Measurements from ENCODE around the gene MCEMP1. TPM values are rescaled to one million over a fixed set of nuclear protein-coding genes. Genes with fewer than 3 reads are reported as not detected.
A peak's percentile ranks its signal among the peaks of the same experiment; 100 is the strongest.

MCEMP1 gene
- total RNA-seq, 2 experiments from 2014 or later = not detected

DNA sequence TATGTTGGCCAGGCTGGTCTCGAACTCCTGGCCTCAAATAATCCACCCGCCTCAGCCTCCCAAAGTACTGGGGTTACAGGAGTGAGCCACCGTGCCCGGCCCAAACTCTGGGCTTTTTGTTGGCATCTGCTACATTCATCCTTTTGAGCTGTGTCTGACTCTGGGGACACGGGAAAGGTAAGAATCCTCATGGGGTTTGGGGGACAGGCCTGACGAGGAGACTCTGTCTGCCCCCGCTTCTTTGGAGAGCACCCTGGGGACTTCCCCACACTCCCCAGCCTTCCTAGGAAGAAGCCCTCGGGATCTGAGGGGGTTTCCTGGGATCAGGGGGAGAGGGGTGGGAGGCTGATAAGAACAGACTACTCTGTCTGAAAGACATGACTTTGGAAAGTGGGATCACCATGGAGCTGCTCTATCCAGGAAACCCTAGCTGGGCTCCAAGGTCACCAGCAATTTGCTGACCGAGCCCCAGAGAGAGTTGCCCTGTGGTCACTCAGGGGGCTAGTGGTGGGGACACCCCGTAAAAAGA, 33.1 kb downstream of the MCEMP1 start:
- peak overlapping the region; percentile 36 for H3K27ac Mint-ChIP-seq
- H3K36me3 Mint-ChIP-seq (ENCODE audit: low read depth) = no peaks in the 10 kb centered on the region
- H3K9me3 Mint-ChIP-seq = no peaks in the 10 kb centered on the region
- H3K27me3 Mint-ChIP-seq = no peaks in the 10 kb centered on the region
- POLR2A ChIA-PET = no interaction called here
- CTCF ChIA-PET = no interaction called here
- DNase-seq = no peak
- H3K4me3 Mint-ChIP-seq = no peak overlapping the region
- H3K4me1 Mint-ChIP-seq = peaks cover 27% of the 10 kb centered on the region

DNA sequence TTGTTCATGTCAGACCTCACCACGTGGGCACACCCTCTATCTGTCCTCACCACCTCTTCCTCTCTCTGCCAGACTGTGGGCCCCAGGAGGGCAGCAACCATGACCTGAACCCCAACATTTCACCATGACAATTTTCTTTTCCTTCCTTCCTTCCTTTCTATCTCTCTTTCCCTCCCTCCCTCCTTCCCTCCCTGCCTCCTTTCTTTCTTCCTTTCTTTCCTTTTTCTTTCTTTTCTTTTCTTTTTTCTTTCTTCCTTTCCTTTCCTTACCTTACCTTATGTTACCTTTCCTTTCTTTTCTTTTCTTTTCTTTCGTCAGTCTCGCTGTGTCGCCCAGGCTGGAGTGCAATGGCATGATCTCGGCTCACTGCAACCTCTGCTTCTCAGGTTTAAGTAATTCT, 33.7 kb downstream of the MCEMP1 start:
- DNase-seq = no peak
- CTCF ChIA-PET = interaction anchor here (0.7 kb wide), 1 partner anchor 1816 kb away, joined by 5 read pairs; no protein-coding TSS in a partner anchor

DNA sequence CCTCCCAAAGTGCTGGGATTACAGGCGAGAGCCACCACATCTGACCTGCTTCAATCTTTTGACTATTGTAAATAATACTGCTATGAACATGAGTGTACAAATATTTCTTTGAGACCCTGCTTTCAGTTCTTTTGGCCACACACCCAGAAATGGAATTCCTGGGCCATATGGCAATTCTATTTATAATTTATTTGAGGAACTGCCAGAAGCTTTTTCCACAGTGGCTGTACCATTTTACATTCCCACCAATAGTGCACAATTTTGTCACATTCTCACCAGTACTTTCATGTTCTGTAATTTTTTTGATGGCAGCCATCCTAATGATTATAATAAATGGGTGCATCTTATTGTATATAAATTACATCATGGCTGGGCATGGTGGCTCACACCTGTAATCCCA, 38.8 kb downstream of the MCEMP1 start:
- Mint-ChIP-seq H3K4me3 (no peak overlapping the region), H3K27ac (no peak overlapping the region), H3K36me3 (ENCODE audit: low read depth) (no peaks in the 10 kb centered on the region), H3K4me1 (peaks cover under 1% of the 10 kb centered on the region), H3K27me3 (no peaks in the 10 kb centered on the region), H3K9me3 (peaks cover 10% of the 10 kb centered on the region)
- CTCF ChIA-PET = no interaction called here
- no peak for DNase-seq
- POLR2A ChIA-PET = no interaction called here

More for the DNA sequence above, 33.7 kb downstream of the MCEMP1 start:
- POLR2A ChIA-PET = no interaction called here
- H3K4me1 Mint-ChIP-seq = peaks cover 21% of the 10 kb centered on the region
- no peak overlapping the region for H3K4me3 Mint-ChIP-seq
- H3K9me3 Mint-ChIP-seq = no peaks in the 10 kb centered on the region
- no peaks in the 10 kb centered on the region for H3K36me3 Mint-ChIP-seq (ENCODE audit: low read depth)
- H3K27me3 Mint-ChIP-seq = no peaks in the 10 kb centered on the region
- H3K27ac Mint-ChIP-seq = peak overlapping the region; percentile 58

DNA sequence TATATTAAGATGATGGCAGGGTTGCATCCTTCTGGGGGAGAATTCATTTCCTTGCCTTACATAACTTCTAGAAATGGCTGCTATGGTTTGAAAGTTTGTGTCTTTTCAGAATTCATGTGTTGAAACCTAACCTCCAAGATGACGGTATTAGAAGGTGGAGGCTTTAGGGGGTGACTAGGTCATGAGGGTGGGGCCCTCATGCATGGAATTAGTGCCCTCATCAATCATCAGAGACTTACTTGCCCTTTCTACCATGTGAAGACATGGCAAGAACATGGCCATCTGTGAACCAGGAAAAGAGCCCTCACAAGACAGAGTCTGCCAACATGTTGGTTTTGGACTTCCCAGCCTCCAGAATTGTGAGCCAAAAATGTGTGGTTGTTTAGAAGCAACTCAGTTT, 39.9 kb downstream of the MCEMP1 start:
- Mint-ChIP-seq H3K4me1 (no peaks in the 10 kb centered on the region), H3K36me3 (ENCODE audit: low read depth) (no peaks in the 10 kb centered on the region), H3K4me3 (no peak overlapping the region), H3K9me3 (peaks cover 10% of the 10 kb centered on the region), H3K27ac (no peak overlapping the region), H3K27me3 (no peaks in the 10 kb centered on the region)
- CTCF ChIA-PET = no interaction called here
- DNase-seq = no peak
- POLR2A ChIA-PET = no interaction called here

DNA sequence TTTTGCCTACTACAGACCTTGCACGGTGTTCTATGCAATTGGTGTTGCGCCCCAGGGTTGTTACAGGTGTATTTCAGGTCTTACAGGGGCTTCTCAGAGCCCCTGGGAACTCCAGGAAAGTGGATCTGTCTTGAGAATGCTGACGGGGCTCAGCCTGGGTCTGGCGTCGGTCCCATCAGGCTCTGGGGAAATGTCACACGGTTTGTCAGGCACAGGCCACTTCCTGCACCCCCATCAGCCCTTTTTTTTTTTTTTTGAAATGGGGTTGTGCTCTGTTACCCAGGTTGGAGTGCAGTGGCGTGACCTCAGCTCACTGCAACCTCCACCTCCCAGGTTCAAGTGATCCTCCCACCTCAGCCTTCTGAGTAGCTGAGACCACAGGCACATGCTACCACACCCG, 41.8 kb downstream of the MCEMP1 start:
- H3K4me3 Mint-ChIP-seq = no peak overlapping the region
- H3K9me3 Mint-ChIP-seq = peaks cover 10% of the 10 kb centered on the region
- CTCF ChIA-PET = no interaction called here
- DNase-seq = no peak
- POLR2A ChIA-PET = no interaction called here
- H3K27ac Mint-ChIP-seq = no peak overlapping the region
- no peaks in the 10 kb centered on the region for H3K36me3 Mint-ChIP-seq (ENCODE audit: low read depth)
- no peaks in the 10 kb centered on the region for H3K4me1 Mint-ChIP-seq
- no peaks in the 10 kb centered on the region for H3K27me3 Mint-ChIP-seq

DNA sequence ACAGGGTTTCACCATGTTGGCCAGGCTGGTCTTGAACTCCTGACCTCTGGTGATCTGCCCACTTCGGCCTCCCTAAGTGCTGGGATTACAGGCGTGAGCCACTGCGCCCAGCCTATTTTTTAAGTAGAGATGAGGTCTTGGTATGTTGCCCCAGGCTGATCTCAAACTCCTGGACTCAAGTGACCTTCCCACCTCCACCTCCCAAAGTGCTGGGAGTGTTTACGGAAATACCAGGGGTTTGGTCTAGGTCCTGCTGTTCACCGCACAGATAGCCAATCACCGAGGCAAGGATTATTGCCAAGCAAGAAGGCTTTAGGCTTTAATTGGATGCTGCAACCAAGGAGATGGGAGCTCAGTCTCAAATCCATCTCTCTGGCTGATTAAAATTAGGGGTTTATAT, 43.5 kb downstream of the MCEMP1 start:
- peaks cover 10% of the 10 kb centered on the region for H3K9me3 Mint-ChIP-seq
- no peak for DNase-seq
- ChIA-PET CTCF (no interaction called here), POLR2A (no interaction called here)
- H3K4me1 Mint-ChIP-seq = no peaks in the 10 kb centered on the region
- no peak overlapping the region for H3K4me3 Mint-ChIP-seq
- no peaks in the 10 kb centered on the region for H3K36me3 Mint-ChIP-seq (ENCODE audit: low read depth)
- H3K27ac Mint-ChIP-seq = no peak overlapping the region
- no peaks in the 10 kb centered on the region for H3K27me3 Mint-ChIP-seq

DNA sequence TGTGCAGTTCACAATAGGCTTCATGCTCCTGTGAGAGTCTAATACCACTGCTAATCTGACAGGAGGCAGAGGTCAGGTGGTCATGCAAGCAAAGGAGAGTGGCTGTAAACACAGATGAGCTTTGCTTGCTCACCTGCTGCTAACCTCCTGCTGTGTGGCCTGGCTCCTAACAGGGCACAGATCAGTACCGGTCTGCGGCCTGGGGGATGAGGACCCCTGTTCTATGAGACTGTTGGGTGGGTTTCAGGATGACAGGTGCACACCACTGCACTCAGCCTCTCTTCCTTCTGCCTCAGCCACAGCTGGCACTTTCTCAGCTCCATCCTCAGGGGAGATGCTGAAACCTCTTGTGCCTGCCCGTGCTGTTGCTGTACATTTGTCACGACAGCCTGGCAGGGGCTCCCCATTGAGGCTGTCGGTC, 45.4 kb downstream of the MCEMP1 start:
- Mint-ChIP-seq H3K4me3 (no peak overlapping the region), H3K9me3 (peaks cover 2% of the 10 kb centered on the region), H3K27me3 (peaks cover 3% of the 10 kb centered on the region), H3K36me3 (ENCODE audit: low read depth) (no peaks in the 10 kb centered on the region), H3K27ac (no peak overlapping the region), H3K4me1 (no peaks in the 10 kb centered on the region)
- DNase-seq = no peak
- CTCF ChIA-PET = interaction anchor here (0.6 kb wide), 2 partner anchors 539 to 822 kb away, joined by 3 to 4 read pairs; no protein-coding TSS in a partner anchor
- POLR2A ChIA-PET = no interaction called here

DNA sequence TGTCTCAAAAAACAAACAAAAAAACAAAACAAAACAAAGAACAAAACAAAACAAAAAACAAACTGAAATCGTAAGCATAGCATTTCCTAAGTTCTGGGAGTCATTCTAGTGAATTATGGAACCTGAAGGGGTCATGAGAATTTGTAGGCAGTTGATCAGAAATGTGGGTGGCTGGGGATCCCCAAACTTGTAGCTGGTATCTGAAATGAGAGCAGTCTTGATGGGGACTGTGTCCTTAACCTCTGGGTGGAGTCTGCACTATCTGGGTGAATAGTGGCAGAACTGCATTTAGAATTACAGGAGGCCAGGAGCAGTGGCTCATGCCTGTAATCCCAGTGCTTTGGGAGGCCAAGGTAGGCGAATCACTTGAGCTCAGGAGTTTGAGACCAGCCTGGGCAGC, 48.9 kb downstream of the MCEMP1 start:
- no peak for DNase-seq
- Mint-ChIP-seq H3K9me3 (no peaks in the 10 kb centered on the region), H3K27ac (no peak overlapping the region), H3K4me1 (no peaks in the 10 kb centered on the region), H3K27me3 (peaks cover 32% of the 10 kb centered on the region), H3K4me3 (no peak overlapping the region), H3K36me3 (ENCODE audit: low read depth) (no peaks in the 10 kb centered on the region)
- POLR2A ChIA-PET = no interaction called here
- CTCF ChIA-PET = interaction anchor here (0.8 kb wide), 1 partner anchor 43 kb away, joined by 3 read pairs; no protein-coding TSS in a partner anchor

DNA sequence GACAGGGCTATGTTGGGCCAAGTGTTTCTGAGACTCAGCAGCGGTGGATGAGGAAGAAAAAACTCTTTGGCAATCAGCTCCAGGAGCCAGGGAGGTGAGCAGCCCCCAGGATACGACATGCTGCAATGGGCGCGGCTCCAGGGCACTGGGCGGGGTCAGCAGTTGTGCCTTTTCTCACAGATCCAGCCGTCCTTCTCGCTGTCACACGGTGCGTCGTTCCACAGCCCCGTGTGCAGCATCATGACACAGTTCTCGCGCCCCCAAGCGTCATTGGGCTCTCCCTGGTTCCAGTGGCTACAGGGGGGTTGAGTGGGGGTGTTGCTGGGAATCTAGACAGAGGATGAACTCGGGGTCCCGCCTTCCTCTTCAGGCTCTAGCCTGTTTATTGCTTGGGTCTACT, 52.3 kb downstream of the MCEMP1 start:
- H3K27ac Mint-ChIP-seq = no peak overlapping the region
- no peak overlapping the region for H3K4me3 Mint-ChIP-seq
- H3K9me3 Mint-ChIP-seq = no peaks in the 10 kb centered on the region
- H3K4me1 Mint-ChIP-seq = no peaks in the 10 kb centered on the region
- no peaks in the 10 kb centered on the region for H3K36me3 Mint-ChIP-seq (ENCODE audit: low read depth)
- H3K27me3 Mint-ChIP-seq = peaks cover 46% of the 10 kb centered on the region
- POLR2A ChIA-PET = no interaction called here
- CTCF ChIA-PET = interaction anchor here (0.6 kb wide), 1 partner anchor 26 kb away, joined by 3 read pairs; no protein-coding TSS in a partner anchor
- no peak for DNase-seq

Other genes with a start within 250 kb of the MCEMP1 start
- under 1 TPM; 0.46 to 0.67 TPM for gene PEX11G, start 188.1 kb upstream of the MCEMP1 start, total RNA-seq
- 1 to 10 TPM; 6.5 to 6.7 TPM for gene ZNF358, start 161.0 kb upstream of the MCEMP1 start, total RNA-seq
- 10 to 100 TPM; 13.2 to 14.8 TPM for gene MCOLN1, start 154.5 kb upstream of the MCEMP1 start, total RNA-seq
- 100 to 1,000 TPM; 117 to 126 TPM for gene PNPLA6, start 141.4 kb upstream of the MCEMP1 start, total RNA-seq
- under 1 TPM; 0.21 to 0.57 TPM for gene CAMSAP3, start 81.2 kb upstream of the MCEMP1 start, total RNA-seq
- 10 to 100 TPM; 46.0 to 50.0 TPM for gene XAB2, start 47.5 kb upstream of the MCEMP1 start, total RNA-seq
- gene PET100, start 47.3 kb upstream of the MCEMP1 start, total RNA-seq = 100 to 1,000 TPM; 108 to 169 TPM
- 1 to 10 TPM in 1 of 2 experiments, under 1 TPM in 1; 0.82 to 1.2 TPM for gene PCP2, start 43.4 kb upstream of the MCEMP1 start, total RNA-seq
- gene STXBP2, start 40.0 kb upstream of the MCEMP1 start, total RNA-seq = 100 to 1,000 TPM; 131 to 158 TPM
- gene RETN, start 8.0 kb upstream of the MCEMP1 start, total RNA-seq = not detected
- gene TRAPPC5, start 3.7 kb downstream of the MCEMP1 start, total RNA-seq = 100 to 1,000 TPM; 105 to 106 TPM
- gene FCER2, start 25.0 kb downstream of the MCEMP1 start, total RNA-seq = under 1 TPM; 0.23 to 0.30 TPM
- gene CLEC4G, start 55.0 kb downstream of the MCEMP1 start, total RNA-seq = not detected
- not detected for gene CD209, start 70.4 kb downstream of the MCEMP1 start, total RNA-seq
- not detected for gene CLEC4M, start 86.2 kb downstream of the MCEMP1 start, total RNA-seq
- gene EVI5L, start 153.1 kb downstream of the MCEMP1 start, total RNA-seq = 10 to 100 TPM in 1 of 2 experiments, 1 to 10 TPM in 1; 9.7 to 11.2 TPM
- under 1 TPM; 0.10 to 0.15 TPM for gene PRR36, start 197.3 kb downstream of the MCEMP1 start, total RNA-seq
- gene LRRC8E, start 211.4 kb downstream of the MCEMP1 start, total RNA-seq = not detected
- gene MAP2K7, start 226.8 kb downstream of the MCEMP1 start, total RNA-seq = 10 to 100 TPM; 44.1 to 45.6 TPM
- 1 to 10 TPM in 1 of 2 experiments, under 1 TPM in 1; 0.79 to 1.4 TPM for gene TGFBR3L, start 237.7 kb downstream of the MCEMP1 start, total RNA-seq
- gene SNAPC2, start 243.2 kb downstream of the MCEMP1 start, total RNA-seq = 10 to 100 TPM; 18.6 to 19.1 TPM
- not detected for gene CTXN1, start 249.0 kb downstream of the MCEMP1 start, total RNA-seq

Measured in activated CD4-positive, alpha-beta T cell treated with anti-CD3 and anti-CD28 coated beads, Interleukin-2, amount 10 ng/mL, durations not matched to agents 7 days and 5 days (primary cell).